Gastroesophageal sphincter (tissue), 3 donors: ENCODE results near the gene TMC1.

Experiments
- POLR2AphosphoS5 ChIP-seq: sonication (generic); formaldehyde crosslinking; IDR thresholded peaks from one replicate; pipeline ENCODE4 v1.6.1; 2017; ENCODE audit warnings: antibody characterized with exemption
- TF ChIP-seq, protein P1 (sequence below), 4 experiments: fragments of 200-600 bp in 2 of 4; fragments of 450-650 bp in 2 of 4; sonication (generic) in 1 of 4; IDR thresholded peaks; one replicate each; pipeline ENCODE4 v1.5.1; 2017 to 2019; ENCODE audit warnings: antibody characterized with exemption in 4 of 4, mild to moderate bottlenecking in 2 of 4, moderate library complexity in 2 of 4

DNA sequence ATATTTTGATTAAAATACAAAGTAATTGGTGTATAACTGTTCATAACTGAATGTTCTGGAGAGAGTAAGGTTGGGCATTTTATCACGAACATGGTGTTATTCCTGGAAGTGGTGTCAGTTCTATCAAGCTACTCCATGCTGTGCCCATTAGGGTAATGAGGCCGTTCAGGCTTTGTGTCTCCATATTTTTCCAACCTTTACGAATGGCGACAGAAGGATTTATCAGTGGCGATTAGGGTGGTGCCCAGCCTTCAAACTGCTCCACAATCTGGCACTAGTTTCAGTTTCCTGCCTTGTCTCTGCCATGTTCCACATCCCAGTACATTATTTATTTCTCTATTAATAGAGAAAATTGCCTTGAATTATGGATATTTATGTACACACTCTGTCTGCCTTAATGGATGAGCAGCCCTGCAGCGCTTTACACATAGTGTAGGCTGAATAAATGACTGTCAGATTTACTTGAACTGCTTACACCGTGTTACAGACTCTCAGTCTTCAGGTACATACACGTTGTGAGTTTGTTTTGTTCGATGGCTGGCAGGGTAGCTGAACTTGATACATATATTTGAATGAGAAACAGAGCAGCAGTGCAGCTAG, 23.9 kb upstream of the TMC1 start:
- TF ChIP-seq, protein P1, sequence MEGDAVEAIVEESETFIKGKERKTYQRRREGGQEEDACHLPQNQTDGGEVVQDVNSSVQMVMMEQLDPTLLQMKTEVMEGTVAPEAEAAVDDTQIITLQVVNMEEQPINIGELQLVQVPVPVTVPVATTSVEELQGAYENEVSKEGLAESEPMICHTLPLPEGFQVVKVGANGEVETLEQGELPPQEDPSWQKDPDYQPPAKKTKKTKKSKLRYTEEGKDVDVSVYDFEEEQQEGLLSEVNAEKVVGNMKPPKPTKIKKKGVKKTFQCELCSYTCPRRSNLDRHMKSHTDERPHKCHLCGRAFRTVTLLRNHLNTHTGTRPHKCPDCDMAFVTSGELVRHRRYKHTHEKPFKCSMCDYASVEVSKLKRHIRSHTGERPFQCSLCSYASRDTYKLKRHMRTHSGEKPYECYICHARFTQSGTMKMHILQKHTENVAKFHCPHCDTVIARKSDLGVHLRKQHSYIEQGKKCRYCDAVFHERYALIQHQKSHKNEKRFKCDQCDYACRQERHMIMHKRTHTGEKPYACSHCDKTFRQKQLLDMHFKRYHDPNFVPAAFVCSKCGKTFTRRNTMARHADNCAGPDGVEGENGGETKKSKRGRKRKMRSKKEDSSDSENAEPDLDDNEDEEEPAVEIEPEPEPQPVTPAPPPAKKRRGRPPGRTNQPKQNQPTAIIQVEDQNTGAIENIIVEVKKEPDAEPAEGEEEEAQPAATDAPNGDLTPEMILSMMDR (IDR thresholded peaks at IDR 0.05) = no peak
- TF ChIP-seq POLR2AphosphoS5 = peak; percentile 20
